ENCODE measurements around the gene NPC1L1. TPM values are rescaled to one million over a fixed set of nuclear protein-coding genes. Genes with fewer than 3 reads are reported as not detected.

The NPC1L1 gene
- total and polyA plus RNA-seq, 2 of the 13 experiments (the other 11 are each of a cell fraction or from before 2014, with no cell fraction given) = 4.8 to 14.5 TPM

DNA sequence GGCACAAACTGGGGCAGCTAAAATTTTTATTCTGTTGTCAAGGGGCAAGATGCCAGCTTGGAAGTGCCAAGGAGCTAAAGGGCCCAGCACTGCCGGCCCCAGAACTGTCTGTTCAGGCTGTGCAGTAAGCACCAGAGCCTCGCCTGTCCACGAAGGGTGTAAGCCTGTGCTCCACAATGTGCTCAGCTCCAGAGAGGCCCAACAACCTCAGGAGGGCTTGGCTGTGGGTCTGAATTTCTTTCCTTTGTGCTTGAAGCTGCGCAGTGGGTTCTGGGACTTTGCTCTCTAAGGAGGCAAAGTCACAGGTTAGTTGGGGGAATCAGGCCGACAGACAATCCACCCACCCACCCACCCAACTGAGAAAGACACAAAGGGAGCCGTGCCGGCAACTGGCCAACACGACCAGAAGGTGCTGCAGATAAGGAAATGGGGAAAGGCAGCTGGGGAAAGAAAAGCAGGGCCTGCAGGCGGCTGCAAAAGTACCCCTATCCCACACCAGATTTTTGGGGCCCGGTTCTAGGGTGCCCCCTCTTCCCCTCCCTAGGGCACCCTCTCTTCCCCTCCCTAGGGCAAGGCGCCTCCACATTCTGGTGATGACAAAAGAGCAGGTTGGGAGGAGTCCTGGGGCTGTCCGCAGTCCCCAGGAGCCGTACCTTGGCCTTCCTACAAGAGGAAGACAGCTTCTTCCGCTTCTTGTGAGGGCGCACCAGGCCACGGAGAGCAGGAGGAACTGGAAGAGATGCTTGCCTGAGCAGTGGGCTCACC is 24.8 kb upstream of the NPC1L1 start (continued):
- TF ChIP-seq ONECUT2 (CRISPR knock-in tag; IDR thresholded peaks at IDR 0.05) (no peak), KAT7 (CRISPR knock-in tag; IDR thresholded peaks at IDR 0.05; ENCODE audit: borderline replicate concordance) (no peak)

DNA sequence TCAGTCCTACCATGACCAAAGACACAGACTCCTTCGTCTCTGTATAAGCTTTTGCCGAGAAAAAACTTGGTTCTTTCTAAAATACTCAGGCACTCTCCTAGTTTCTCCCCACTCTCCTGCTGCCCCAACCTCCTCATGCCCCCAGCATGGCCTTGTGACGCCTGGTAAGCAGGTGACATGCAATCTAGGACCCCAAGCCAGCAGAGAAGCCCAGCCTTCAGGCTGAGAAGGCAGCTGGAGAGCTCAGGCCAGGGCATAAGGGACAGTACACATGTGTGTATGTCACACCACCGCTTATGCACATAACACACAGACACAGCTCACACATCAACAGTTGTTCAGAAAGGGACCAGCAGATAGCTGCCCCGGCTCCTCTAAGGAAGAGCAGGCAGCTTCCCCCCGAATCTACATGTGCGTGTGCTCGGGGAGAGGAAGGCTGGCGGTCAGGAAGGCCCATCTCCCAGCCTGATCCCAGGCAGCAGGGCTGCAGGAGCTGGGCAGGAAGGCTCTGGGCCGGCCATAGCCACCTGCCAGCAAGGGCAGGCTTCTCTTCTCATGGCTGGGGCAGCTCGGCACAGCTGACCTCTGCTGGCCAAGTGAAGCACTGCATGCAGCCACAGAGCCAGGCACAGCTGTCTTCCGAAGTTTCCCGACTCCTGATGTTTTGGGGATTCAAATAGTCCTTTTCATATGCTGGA is 24.1 kb upstream of the NPC1L1 start:
- ChIA-PET CTCF (ENCODE audit: low intra/inter-chr PET ratio, low total read pairs) (interaction anchor here (0.8 to 2.5 kb wide), 4 partner anchors 28 to 324 kb away, joined by 3 to 14 read pairs (median 6); no protein-coding TSS in a partner anchor), POLR2A (interaction anchor here (0.8 to 4.2 kb wide), 9 partner anchors 8 to 113 kb away, joined by 3 to 45 read pairs (median 5); partner anchors contain the start of genes DDX56, NPC1L1, NUDCD3 and OGDH)
- Histone ChIP-seq H3K4me3 (replicated peaks in 1 of 3; ENCODE audit: insufficient read depth in 1 of 3, low read depth in 2 of 3, low read length in 3 of 3) (no peak overlapping the region), H3K79me2 (ENCODE audit: insufficient read depth, low read length) (no peaks in the 10 kb centered on the region), H3K27ac (ENCODE audit: extremely low read length, insufficient read depth, low read length) (no peak overlapping the region), H3K36me3 (replicated peaks in 1 of 2; ENCODE audit: control insufficient read depth in 1 of 2, insufficient read depth in 2 of 2, low read length in 2 of 2) (peaks cover 36 to 55% of the 10 kb centered on the region in 2 experiments), H3K9me3 (ENCODE audit: low read length) (no peaks in the 10 kb centered on the region), H3K27me3 (ENCODE audit: control insufficient read depth in 1 of 2, insufficient read depth in 2 of 2, low read length in 2 of 2) (no peaks in the 10 kb centered on the region), H3K4me1 (ENCODE audit: insufficient read depth, low read length) (peaks cover 36% of the 10 kb centered on the region), H4K20me1 (ENCODE audit: insufficient read depth, low read length) (no peaks in the 10 kb centered on the region; the same call in 1 of the 2 replicates), H3K9ac (ENCODE audit: insufficient read depth, low read depth, low read length) (no peak overlapping the region), H3K4me2 (ENCODE audit: low read depth, low read length) (no peak overlapping the region), H2AFZ (ENCODE audit: low read length) (no peak overlapping the region)
- DNase-seq (ENCODE audit: low spot score) = peak; percentile 44
- peak; percentile 53 for FAIRE-seq
- BruUV-seq (replicated peaks) = no TSS peak
- in situ Hi-C loops (cut with HindIII; ENCODE audit: extremely low pct_ligation_motif_present, low pct_unique_long_range_greater_than_20kb) = no loop called here
- ATAC-seq = peak; percentile 76
- 84% methylated on average over 5 of the region's 13 CpGs for WGBS (ENCODE audit: low lambda C conversion rate)
- intact Hi-C loops (cut with micrococcal nuclease; ENCODE audit: unreplicated experiment) = loop anchor here (1.0 to 2.0 kb wide), 3 partner anchors 22 to 324 kb away; no protein-coding TSS in a partner anchor
- TF ChIP-seq MYC (CRISPR knock-in tag; IDR thresholded peaks at IDR 0.05; ENCODE audit: borderline replicate concordance) = peak; percentile 49; the same call in 1 of the 2 replicates
- no peak for TF ChIP-seq NBN (conservative IDR thresholded peaks at IDR 0.05)
- 0 out of 2 replicates have a peak, but pooled peaks have one; percentile 43 for TF ChIP-seq ZNF766 (CRISPR knock-in tag; IDR thresholded peaks at IDR 0.05; ENCODE audit: borderline replicate concordance)
- TF ChIP-seq ZNF709 (CRISPR knock-in tag; IDR thresholded peaks at IDR 0.05) = no peak
- TF ChIP-seq POGK (CRISPR knock-in tag; conservative IDR thresholded peaks at IDR 0.05) = no peak
- no peak for TF ChIP-seq WIZ (CRISPR knock-in tag; IDR thresholded peaks at IDR 0.05)
- TF ChIP-seq ZNF547 (CRISPR knock-in tag; IDR thresholded peaks at IDR 0.05) = peak; percentile 42; the same call in 1 of the 2 replicates
- peak; percentile 39; the same call in 1 of the 2 replicates for TF ChIP-seq MED1 (CRISPR knock-in tag; IDR thresholded peaks at IDR 0.05)
- peak; percentile 42; the same call in 1 of the 2 replicates for TF ChIP-seq GABPB1 (CRISPR knock-in tag; IDR thresholded peaks at IDR 0.05)
- peak; percentile 74 for TF ChIP-seq RBM22 (optimal IDR thresholded peaks at IDR 0.05; ENCODE audit: low read length)
- 0 out of 2 replicates have a peak, but pooled peaks have one; percentile 8 for TF ChIP-seq RFXAP (CRISPR knock-in tag; IDR thresholded peaks at IDR 0.05; ENCODE audit: borderline replicate concordance)
- TF ChIP-seq DPF2 (CRISPR knock-in tag; IDR thresholded peaks at IDR 0.05; ENCODE audit: borderline replicate concordance, low read depth) = no peak
- TF ChIP-seq FOXC1 (CRISPR knock-in tag; IDR thresholded peaks at IDR 0.05; ENCODE audit: borderline replicate concordance) = 0 out of 2 replicates have a peak, but pooled peaks have one; percentile 34
- TF ChIP-seq ISL2 (CRISPR knock-in tag; IDR thresholded peaks at IDR 0.05) = 0 out of 2 replicates have a peak, but pooled peaks have one; percentile 26
- TF ChIP-seq, protein P1, sequence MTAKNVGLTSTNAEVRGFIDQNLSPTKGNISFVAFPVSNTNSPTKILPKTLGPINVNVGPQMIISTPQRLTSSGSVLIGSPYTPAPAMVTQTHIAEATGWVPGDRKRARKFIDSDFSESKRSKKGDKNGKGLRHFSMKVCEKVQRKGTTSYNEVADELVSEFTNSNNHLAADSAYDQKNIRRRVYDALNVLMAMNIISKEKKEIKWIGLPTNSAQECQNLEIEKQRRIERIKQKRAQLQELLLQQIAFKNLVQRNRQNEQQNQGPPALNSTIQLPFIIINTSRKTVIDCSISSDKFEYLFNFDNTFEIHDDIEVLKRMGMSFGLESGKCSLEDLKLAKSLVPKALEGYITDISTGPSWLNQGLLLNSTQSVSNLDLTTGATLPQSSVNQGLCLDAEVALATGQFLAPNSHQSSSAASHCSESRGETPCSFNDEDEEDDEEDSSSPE (CRISPR knock-in tag; IDR thresholded peaks at IDR 0.05) = no peak

All from HepG2 (cell line).